RPMI8226 (cell line): ENCODE measurements around the gene MID1.

ENCODE experiments used
- DNase-seq: peaks from one replicate; pipeline ENCODE4 v3.0.0-alpha.2; 2015

MID1 gene

DNA sequence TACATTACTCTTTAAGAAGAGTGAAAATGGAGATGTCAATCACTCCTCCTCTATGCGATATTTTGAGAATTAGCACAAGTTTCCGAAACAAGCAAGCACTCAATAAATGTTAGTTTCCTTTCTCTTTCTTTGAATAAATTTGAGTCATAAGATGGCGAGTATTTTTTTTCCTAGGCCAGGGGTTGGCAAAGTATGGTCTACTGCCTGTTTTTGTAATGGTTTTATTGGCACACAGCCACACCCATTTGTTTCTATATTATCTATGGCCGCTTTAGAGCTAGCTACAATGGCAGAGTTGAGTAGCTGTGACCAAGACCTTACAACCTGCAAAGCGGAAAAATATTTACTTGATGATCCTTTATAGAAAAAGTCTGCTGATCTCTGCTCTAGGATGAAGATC is 139.5 kb downstream of the MID1 start:
- no peak for DNase-seq

- no peak for DNase-seq
These were observed 140.9 kb downstream of the MID1 start for GRCh38 chrX:10479508-10479907.

DNA sequence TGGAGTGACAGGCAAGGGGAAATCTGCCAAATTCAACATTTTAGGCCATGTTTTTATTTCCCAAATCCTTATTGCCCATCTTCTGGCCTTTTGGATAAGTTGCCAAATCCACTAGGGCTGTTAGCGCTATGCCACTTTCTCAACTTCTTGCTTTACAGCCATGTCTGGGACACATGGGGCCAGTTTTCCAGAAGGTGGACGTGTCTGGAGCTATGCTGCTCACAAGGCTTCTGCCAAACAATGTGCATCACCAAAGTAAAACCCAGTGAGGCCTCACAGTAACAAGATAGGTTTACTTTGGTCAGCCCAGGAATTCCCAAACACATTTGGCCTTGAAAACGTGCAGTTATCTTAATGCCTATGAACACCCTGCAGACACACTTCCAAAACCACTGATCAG is 142.9 kb downstream of the MID1 start:
- no peak for DNase-seq

- DNase-seq: no peak
These were observed 145.3 kb downstream of the MID1 start for GRCh38 chrX:10474913-10475568.

DNA sequence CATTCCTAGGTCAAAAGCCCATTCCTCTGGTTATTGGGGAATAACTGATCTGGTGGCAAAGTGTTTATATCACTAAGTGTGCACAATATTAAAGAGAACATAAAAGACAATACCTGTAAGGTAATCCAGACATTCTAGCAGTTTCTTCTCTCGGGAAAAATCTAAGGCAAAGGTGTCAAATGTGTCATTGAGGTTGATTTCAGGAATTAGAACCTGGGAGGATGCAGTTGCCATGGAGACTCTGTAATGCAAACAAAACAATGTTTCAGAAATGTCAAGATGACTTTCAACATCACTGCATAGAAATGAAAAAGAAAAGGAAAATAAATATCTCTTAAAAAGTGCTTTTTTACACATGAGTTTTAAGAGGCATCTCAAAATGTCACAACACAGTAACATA is 145.9 kb downstream of the MID1 start:
- no peak for DNase-seq

DNA sequence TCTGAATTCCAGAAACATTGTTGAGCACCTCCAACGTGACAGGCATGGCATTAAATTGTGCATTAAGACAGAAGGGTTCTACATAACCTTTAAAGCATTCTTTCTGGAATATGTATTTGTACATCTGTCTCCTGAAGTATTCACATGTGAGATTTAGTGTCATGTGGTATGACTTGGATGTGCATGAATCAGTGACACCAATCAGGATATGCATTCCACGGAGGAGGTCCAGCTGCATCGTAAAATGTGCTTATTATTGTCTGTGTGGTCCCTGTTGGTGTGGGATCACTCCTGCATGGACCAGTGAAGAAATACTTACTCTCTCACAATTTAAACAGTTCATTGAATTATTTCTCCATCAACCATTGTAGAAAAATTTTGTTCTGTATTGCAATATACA is 149.0 kb downstream of the MID1 start:
- no peak for DNase-seq

GRCh38 chrX:10470009-10470408 is 150.4 kb downstream of the MID1 start:
- DNase-seq: no peak

GRCh38 chrX:10467793-10468192 is 152.6 kb downstream of the MID1 start:
- no peak for DNase-seq

- DNase-seq: no peak
These were observed 155.1 kb downstream of the MID1 start for GRCh38 chrX:10465254-10465653.

DNA sequence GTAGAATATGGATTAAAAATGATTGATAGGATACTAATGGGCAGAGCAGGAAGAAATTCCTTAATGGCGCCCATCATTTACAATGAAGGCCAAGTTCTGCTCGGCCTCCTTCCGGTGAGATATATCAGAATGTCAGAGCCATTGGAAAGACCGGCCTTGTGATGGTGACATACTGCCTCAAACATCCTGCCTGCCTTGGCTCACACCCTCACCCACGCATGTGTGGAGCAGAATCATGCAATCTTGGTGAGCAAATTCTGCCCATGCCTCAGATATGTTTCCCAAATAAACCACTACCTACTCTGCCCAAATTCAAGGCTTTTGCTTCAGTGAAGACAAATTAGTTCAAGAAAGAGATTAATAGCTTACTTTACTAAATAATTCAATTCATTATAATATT is 163.3 kb downstream of the MID1 start:
- DNase-seq: no peak

DNA sequence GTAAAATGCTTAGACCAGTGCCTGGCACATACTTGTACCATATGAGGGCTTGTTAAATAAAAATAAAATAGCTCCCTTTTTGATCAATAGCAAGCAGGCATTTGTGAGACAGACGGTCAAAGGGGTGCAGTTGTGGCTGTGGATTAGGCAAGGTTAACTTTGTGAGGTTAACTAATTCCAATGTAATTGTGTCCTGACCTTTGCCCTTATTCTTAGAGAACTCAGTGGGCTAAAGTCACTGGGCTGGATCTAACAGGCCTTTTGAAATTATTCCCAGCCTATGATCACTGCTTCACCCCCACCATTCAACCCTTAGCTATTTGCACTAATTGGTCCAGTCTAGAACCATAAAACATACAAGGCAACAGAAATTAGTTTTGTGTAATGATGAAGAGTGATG is 166.4 kb downstream of the MID1 start:
- DNase-seq: no peak

DNA sequence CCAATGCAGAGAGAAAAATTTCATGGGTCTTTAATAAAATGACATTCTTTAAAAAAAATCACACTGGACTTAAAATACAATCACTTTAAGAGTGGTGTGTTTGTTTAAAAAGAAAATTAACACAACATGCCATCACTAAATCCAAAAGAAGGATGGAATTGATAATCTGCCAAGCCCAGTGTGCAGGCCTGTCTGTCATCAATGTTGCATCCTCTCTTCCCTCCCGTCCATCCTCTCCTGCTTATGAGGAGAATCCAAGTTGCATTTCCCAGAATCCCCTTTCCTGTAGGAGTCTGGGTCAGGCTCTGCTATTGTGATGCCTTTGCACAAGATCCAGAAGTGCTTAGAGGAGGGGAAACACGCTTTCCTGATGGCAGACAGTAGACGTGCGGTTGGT is 169.4 kb downstream of the MID1 start:
- DNase-seq: no peak

DNA sequence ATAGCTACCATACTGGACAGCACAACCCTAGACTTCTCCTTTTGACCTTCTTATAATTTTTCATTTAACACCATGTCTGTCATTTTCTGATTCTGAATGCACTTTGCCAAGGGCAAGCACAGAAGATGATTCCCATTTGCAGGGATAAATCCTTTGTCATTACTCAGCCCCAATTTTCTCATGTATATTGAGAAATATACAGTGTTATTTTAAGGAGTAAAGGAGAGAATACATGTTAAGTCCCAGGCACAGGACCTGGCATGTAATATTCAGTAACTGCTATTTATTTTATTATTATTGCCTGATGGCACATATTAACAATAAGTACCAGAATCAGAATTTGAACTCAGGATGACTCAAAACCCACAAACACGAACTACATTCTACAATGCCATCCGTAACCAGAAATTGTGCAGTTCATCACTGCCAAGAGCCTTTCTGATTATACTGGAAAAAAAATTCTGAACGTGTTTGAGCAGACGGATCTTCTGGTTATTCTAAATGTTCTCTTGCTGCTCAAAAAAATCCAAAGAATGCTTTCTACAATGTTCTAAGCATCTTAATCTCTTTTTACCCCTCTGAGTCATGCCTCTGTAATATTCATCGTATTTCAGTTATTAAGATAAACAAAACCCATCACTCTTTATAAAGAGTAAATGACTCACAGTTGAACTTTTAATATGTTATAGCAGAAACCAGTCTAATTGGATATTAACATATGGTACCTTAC is 170.0 kb downstream of the MID1 start:
- DNase-seq: no peak

DNA sequence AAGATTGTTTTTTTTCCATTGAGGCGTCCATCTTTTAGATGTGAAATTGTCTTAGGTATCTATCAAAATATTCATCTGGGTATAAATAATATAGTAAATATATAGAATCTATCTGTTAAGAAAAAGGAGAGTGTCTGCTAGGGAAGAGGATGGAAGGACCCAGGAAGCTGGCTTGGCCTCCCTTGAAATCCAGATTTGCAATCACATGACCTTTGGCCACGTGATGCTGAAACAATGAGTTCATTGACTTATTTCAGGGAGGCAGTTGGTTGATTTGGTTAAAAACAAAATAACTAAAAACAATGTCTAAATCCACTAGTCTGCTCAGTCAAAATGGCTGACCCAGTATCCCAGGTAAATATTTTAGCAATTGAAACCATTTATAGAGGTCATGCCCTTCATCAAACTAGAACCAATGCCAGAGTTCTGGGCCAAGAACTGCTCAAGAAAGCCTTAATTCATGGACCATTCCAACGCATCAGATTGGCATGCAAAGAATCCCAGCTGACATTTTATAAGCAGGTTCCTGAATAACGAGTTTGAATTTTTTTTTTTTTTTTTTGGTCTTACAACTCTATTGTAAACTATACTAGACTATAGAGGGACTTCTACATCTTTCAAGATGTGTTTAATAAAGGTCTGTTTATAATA is 172.7 kb downstream of the MID1 start:
- no peak for DNase-seq

DNA sequence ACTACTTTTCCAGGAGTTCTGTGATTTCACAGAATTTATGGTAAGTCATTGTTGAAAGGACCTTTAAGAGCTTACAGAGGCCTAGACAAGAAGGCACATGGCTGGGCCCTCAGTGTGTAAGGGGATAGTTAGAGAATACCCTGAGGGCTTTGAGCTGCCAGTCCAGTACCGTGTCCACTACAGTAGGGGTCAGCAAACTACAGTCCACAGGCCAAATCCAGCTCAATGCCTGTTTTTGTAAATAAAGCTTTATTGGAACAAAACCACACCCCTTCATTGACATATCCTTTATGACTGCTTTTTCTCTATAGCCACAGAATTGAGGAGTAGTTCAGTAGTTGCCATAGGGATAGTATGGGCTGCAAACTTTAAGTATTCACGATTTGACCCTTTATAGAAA is 176.2 kb downstream of the MID1 start:
- no peak for DNase-seq

DNA sequence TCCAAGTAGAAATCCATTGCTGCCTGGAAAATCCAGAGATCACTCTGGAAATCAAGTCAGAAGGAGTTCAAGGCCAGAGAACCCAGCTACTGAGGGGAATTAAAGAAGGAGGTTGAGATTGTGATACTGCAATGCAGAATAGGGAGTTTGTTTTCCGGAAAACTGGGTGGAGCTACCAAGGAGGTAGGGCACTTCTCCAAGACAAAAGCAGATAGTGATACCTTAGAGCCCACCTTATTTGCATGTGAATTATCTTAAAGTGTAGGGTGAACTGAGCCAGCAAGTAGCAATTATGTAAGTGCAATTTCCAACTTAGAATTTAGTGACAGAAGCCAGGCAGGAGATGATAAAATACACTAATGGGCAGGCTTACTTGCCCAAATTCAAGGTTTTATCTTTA is 178.9 kb downstream of the MID1 start:
- no peak for DNase-seq

DNA sequence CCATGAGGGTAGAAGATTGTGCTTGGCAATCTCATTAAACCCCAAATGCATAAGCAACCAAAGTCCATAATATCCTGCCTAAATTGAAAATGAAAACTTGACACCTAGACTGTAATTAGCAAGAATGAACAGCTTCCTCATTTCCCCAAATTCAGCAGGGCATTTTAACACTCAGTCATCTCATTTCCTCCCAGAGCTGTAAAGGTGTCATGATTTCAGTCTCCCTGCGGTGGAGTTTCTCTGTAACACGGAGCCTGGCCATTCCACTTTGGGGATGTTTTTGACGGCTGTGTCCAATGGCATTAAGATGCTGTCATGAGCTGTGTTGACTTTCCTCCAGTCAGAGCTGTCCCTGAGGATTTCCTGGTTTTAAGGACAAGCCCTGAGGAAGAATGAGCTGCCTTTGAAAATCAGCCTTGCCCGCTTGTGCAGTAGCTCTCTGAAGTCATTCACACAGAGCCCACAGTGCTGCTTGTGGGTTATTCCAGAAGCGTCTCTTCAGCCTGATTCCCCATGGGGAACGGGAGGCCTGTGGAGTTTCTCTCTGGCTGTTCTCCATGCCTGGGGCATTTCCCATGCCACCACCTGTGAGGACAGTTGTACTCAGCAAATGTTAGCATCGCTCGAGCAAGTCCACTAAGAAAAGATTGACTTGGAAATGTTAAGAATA is 187.0 kb downstream of the MID1 start:
- DNase-seq: no peak

- no peak for DNase-seq
These were observed 190.5 kb downstream of the MID1 start for GRCh38 chrX:10429908-10430307.

GRCh38 chrX:10427249-10427648 is 193.1 kb downstream of the MID1 start:
- DNase-seq: no peak

DNA sequence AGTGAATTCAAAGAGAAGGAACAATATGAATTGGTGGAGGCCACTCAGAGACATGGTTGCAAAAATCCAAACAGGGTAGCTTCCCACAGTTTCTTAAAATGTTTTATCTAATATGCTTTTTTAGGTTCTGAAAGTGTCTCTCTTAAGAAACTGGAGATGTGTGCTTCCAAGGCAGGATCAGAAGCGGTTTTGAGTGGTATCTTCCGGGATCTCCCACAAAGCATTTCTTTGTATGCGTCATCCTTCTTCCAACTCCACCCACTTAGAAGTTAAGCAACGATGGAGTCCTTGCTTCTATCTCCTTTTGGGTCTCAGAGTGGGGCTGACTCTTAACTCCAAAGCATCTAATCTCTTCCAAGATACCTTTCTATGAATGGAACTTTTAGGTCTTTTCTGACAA is 196.7 kb downstream of the MID1 start:
- DNase-seq: no peak

GRCh38 chrX:10420134-10420533 is 200.3 kb downstream of the MID1 start:
- DNase-seq: no peak

DNA sequence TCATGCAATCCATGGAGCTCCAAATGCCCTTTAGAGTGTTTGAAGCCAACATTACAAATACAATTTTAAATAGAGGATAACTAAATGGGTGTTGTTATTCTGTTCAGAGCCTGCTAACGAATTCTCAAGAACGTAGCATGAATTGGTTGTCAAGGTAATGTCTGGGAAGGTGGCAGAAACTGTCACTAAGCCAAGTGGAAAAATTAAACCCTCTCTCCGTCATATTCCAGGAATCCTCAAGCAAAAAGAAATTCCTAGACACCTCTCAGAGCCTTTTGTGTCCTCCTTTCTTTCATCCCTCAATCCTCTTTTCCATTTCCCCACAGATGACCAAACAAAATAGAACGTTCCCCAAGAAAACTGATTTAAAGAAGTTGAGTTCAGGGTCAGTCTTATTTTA is 204.0 kb downstream of the MID1 start:
- no peak for DNase-seq

GRCh38 chrX:10415306-10416001 is 204.9 kb downstream of the MID1 start:
- no peak for DNase-seq
